Right lobe of liver (tissue), 4 donors: ENCODE measurements around the gene NKAIN4.

Experiments used
- POLR2A ChIP-seq: fragments of 450-650 bp; IDR thresholded peaks from one replicate; pipeline ENCODE4 v1.6.1; 2017; ENCODE audit warnings: antibody characterized with exemption, mild to moderate bottlenecking
- TF ChIP-seq, protein P1 (sequence below), 4 donors: fragments of 200-600 bp in 3 of 4; fragments of 450-650 bp in 1 of 4; IDR thresholded peaks; one replicate each; pipeline versions ENCODE4 v1.5.1 to v1.8.0; 2016 to 2022; ENCODE audit warnings: antibody characterized with exemption in 4 of 4, mild to moderate bottlenecking in 2 of 4
- donor health status: DM: no; HTN: no; CAD: no.
- donor health status: DM: no; HTN: no; CAD: no.
- donor health status: DM: no; HTN: yes; CAD: no.

DNA sequence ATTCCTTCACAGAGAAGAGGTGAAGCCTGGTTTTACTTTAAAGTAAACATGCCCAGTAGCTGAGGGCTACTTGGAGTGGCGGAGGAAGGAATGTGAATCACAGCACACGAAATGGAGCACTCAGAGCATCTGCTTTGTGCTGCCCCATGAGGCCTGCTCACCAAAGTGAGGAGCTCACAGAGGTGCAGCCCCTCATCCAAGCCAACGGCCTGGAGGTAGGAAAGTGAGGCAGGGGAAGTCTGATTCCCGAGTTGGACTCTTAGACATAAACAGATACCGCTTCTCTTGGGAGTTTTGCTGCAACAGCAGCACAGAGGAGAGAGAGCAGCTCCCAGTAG lies 41.9 kb downstream of the NKAIN4 start:
- TF ChIP-seq, protein P1, sequence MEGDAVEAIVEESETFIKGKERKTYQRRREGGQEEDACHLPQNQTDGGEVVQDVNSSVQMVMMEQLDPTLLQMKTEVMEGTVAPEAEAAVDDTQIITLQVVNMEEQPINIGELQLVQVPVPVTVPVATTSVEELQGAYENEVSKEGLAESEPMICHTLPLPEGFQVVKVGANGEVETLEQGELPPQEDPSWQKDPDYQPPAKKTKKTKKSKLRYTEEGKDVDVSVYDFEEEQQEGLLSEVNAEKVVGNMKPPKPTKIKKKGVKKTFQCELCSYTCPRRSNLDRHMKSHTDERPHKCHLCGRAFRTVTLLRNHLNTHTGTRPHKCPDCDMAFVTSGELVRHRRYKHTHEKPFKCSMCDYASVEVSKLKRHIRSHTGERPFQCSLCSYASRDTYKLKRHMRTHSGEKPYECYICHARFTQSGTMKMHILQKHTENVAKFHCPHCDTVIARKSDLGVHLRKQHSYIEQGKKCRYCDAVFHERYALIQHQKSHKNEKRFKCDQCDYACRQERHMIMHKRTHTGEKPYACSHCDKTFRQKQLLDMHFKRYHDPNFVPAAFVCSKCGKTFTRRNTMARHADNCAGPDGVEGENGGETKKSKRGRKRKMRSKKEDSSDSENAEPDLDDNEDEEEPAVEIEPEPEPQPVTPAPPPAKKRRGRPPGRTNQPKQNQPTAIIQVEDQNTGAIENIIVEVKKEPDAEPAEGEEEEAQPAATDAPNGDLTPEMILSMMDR (IDR thresholded peaks at IDR 0.05): no peak
- no peak for TF ChIP-seq POLR2A
